Esophagus muscularis mucosa (tissue), 4 donors: ENCODE data around the gene TMEM238.

Source experiments
- CTCF ChIP-seq, 3 experiments: fragments of 200-600 bp in 2 of 3; fragments of 450-650 bp in 1 of 3; sonication (generic) in 2 of 3; IDR thresholded peaks; one replicate each; pipeline ENCODE4 v1.5.1; 2017 to 2019; ENCODE audit warnings: antibody characterized with exemption in 3 of 3, mild to moderate bottlenecking in 2 of 3, moderate library complexity in 1 of 3
- EP300 ChIP-seq: sonication (generic); formaldehyde crosslinking; IDR thresholded peaks from one replicate; pipeline ENCODE4 v1.6.1; 2017; ENCODE audit warnings: antibody characterized with exemption
- POLR2A ChIP-seq: fragments of 450-650 bp; IDR thresholded peaks from one replicate; pipeline ENCODE4 v1.6.1; 2017; ENCODE audit warnings: antibody characterized with exemption, moderate library complexity, mild to moderate bottlenecking, low read depth
- POLR2AphosphoS5 ChIP-seq, 2 donors: sonication (generic); formaldehyde crosslinking; IDR thresholded peaks; one replicate each; pipeline ENCODE4 v1.6.1; 2017; ENCODE audit warnings: antibody characterized with exemption in 2 of 2

DNA sequence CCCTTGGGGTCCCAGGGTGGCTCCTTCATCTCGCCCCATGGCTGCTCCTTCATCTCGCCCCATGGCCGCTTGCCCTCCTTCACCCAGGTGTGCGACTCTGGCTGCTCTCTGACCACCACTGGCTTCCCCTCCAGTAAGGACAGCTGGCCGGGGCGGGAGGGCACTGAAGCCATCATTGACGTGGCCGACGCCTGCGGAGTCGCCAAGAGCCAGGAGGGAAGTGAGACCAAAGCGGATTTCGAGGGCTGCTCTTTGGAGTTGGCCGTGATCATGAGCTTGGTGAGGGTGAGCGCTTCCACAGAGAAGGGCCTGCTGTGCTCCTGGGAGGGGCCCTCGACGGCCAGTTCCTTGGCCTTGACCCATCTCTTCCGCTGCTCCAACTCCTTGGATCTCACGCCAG lies 25.6 kb downstream of the TMEM238 start:
- TF ChIP-seq POLR2AphosphoS5 (IDR thresholded peaks at IDR 0.05) (no peak), CTCF (IDR thresholded peaks at IDR 0.05) (no peak), POLR2A (no peak), EP300 (no peak)
